ENCODE measurements around the gene HPS4. TPM values are rescaled to one million over a fixed set of nuclear protein-coding genes. Genes with fewer than 3 reads are reported as not detected.

The HPS4 gene
- total and polyA plus RNA-seq, 10 of the 15 experiments (the other 5 are each of a cell fraction or from before 2014, with no cell fraction given), result 11.7 to 36.7 (median 30.8) TPM

DNA sequence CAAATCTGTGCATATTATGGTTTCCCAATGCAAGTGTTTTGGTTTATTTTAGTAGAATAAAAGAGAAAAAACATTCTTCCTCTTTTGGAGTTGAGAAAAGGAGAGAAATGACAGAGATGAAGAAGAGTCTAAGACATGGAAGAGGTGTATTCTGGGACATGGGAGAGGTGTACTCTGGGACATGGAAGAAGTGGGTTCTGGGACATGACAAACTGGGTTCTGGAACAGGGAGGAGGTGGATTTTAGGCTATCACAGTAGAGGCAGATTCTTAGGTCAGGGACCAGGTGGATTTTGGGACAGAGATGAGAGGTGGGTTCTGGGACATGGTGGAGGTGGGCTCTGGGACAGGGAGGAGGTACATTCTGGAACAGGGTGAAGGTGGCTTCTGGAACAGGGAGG, 56.7 kb downstream of the HPS4 start:
- ChIA-PET SMC1A (ENCODE audit: uncharacterized antibody, unreplicated experiment) (no interaction called here), RAD21 (ENCODE audit: unreplicated experiment) (no interaction called here), POLR2A (no interaction called here), CTCF (no interaction called here)
- no TSS peak for BruUV-seq (replicated peaks)
- FAIRE-seq (no peak), ATAC-seq (no peak), DNase-seq (ENCODE audit: low read depth, low spot score) (no peak)
- peaks cover 8% of the 10 kb centered on the region; the same call in 2 of the 3 replicates for H3K9me3 ChIP-seq (replicated peaks; ENCODE audit: control insufficient read depth, insufficient read depth, low read length)
- intact Hi-C loops (cut with micrococcal nuclease; ENCODE audit: unreplicated experiment), result no loop called here
- no peak overlapping the region for H3K4me3 ChIP-seq
- H3K36me3 ChIP-seq (ENCODE audit: control insufficient read depth in 2 of 2, insufficient read depth in 2 of 2, low read length in 1 of 2), result no peaks in the 10 kb centered on the region
- no peaks in the 10 kb centered on the region for H4K20me1 ChIP-seq (ENCODE audit: control insufficient read depth, insufficient read depth)
- TF ChIP-seq RAD21 (IDR thresholded peaks at IDR 0.05; ENCODE audit: insufficient read depth, low read depth, low read length) (no peak), GATAD2B (conservative IDR thresholded peaks at IDR 0.05; ENCODE audit: low read depth) (no peak), SMC3 (IDR thresholded peaks at IDR 0.05; ENCODE audit: borderline replicate concordance, low read length) (no peak), NR2F1 (conservative IDR thresholded peaks at IDR 0.05) (no peak), SIX5 (IDR thresholded peaks at IDR 0.05; ENCODE audit: low read depth, low read length, severe bottlenecking) (no peak), ZNF217 (IDR thresholded peaks at IDR 0.05) (no peak), MTA3 (IDR thresholded peaks at IDR 0.05; ENCODE audit: borderline replicate concordance, low read length) (no peak), STAT3 (IDR thresholded peaks at IDR 0.05; ENCODE audit: low read depth, low read length) (no peak), LARP7 (IDR thresholded peaks at IDR 0.05) (no peak), SMAD1 (IDR thresholded peaks at IDR 0.05; ENCODE audit: low read depth, partially characterized antibody) (no peak)
- TF ChIP-seq, protein P1, sequence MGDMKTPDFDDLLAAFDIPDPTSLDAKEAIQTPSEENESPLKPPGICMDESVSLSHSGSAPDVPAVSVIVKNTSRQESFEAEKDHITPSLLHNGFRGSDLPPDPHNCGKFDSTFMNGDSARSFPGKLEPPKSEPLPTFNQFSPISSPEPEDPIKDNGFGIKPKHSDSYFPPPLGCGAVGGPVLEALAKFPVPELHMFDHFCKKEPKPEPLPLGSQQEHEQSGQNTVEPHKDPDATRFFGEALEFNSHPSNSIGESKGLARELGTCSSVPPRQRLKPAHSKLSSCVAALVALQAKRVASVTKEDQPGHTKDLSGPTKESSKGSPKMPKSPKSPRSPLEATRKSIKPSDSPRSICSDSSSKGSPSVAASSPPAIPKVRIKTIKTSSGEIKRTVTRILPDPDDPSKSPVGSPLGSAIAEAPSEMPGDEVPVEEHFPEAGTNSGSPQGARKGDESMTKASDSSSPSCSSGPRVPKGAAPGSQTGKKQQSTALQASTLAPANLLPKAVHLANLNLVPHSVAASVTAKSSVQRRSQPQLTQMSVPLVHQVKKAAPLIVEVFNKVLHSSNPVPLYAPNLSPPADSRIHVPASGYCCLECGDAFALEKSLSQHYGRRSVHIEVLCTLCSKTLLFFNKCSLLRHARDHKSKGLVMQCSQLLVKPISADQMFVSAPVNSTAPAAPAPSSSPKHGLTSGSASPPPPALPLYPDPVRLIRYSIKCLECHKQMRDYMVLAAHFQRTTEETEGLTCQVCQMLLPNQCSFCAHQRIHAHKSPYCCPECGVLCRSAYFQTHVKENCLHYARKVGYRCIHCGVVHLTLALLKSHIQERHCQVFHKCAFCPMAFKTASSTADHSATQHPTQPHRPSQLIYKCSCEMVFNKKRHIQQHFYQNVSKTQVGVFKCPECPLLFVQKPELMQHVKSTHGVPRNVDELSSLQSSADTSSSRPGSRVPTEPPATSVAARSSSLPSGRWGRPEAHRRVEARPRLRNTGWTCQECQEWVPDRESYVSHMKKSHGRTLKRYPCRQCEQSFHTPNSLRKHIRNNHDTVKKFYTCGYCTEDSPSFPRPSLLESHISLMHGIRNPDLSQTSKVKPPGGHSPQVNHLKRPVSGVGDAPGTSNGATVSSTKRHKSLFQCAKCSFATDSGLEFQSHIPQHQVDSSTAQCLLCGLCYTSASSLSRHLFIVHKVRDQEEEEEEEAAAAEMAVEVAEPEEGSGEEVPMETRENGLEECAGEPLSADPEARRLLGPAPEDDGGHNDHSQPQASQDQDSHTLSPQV (IDR thresholded peaks at IDR 0.05), result no peak
- TF ChIP-seq, protein P2, sequence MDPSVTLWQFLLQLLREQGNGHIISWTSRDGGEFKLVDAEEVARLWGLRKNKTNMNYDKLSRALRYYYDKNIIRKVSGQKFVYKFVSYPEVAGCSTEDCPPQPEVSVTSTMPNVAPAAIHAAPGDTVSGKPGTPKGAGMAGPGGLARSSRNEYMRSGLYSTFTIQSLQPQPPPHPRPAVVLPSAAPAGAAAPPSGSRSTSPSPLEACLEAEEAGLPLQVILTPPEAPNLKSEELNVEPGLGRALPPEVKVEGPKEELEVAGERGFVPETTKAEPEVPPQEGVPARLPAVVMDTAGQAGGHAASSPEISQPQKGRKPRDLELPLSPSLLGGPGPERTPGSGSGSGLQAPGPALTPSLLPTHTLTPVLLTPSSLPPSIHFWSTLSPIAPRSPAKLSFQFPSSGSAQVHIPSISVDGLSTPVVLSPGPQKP (IDR thresholded peaks at IDR 0.05; ENCODE audit: low read depth, low read length), result no peak
- TF ChIP-seq, protein P3, sequence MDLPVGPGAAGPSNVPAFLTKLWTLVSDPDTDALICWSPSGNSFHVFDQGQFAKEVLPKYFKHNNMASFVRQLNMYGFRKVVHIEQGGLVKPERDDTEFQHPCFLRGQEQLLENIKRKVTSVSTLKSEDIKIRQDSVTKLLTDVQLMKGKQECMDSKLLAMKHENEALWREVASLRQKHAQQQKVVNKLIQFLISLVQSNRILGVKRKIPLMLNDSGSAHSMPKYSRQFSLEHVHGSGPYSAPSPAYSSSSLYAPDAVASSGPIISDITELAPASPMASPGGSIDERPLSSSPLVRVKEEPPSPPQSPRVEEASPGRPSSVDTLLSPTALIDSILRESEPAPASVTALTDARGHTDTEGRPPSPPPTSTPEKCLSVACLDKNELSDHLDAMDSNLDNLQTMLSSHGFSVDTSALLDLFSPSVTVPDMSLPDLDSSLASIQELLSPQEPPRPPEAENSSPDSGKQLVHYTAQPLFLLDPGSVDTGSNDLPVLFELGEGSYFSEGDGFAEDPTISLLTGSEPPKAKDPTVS (IDR thresholded peaks at IDR 0.05; ENCODE audit: low read depth, low read length), result no peak
- H3K27me3 ChIP-seq (replicated peaks in 1 of 2; ENCODE audit: control insufficient read depth in 2 of 2, insufficient read depth in 2 of 2, low read length in 1 of 2), result no peaks in the 10 kb centered on the region
- no peak overlapping the region for H3K9ac ChIP-seq (ENCODE audit: control insufficient read depth, insufficient read depth, low read length)
- peaks cover 24% of the 10 kb centered on the region for H3K4me1 ChIP-seq (ENCODE audit: control insufficient read depth, insufficient read depth, low read length)
- no peak overlapping the region for H3K27ac ChIP-seq (ENCODE audit: control insufficient read depth, insufficient read depth)
- peaks cover 17% of the 10 kb centered on the region for H3K79me2 ChIP-seq (ENCODE audit: control insufficient read depth, insufficient read depth, low read length)
- no peak overlapping the region for H2AFZ ChIP-seq (ENCODE audit: control insufficient read depth, low read depth, low read length)
- in situ Hi-C loops (cut with MboI), result no loop called here
- H3K4me2 ChIP-seq (ENCODE audit: control insufficient read depth, insufficient read depth), result no peak overlapping the region

All from GM12878 (cell line).